ENCODE measurements around the gene CLDN5.

Gene CLDN5

GRCh38 chr22:19478901-19479354 lies 45.3 kb downstream of the CLDN5 start, which contains the start of gene UFD1:
UFD1 (minus strand) TSS chr22:19479193; CDS start chr22:19479085, 108 bp downstream.
- DNase-seq, result peak; percentile 76 to 83

GRCh38 chr22:19478045-19478900 lies 45.9 kb downstream of the CLDN5 start:
- peak in 1 of 2 experiments; percentile 12 for DNase-seq

GRCh38 chr22:19477321-19478044 lies 46.7 kb downstream of the CLDN5 start:
- no peak for DNase-seq

DNA sequence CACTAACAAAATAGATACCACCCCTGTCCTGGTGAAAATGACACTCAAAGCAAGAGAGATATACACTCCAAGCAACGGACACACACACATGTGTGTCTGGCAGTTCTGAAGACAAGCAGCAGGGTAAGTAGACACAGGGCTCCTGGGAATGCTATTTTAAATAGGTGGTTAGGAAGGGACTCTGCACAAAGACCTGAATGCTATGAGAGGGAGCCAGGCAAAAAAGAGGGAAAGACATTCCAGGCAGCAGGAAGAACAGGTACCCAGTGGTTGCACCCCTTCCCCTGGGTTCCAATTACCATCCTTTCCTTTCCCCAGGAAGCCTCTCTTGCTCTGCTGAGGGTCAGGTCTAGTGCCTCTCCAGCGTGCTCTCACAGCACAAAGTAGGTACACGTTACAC lies 48.2 kb downstream of the CLDN5 start:
- DNase-seq, result no peak

- no peak for DNase-seq
Observed at GRCh38 chr22:19473578-19473977, 50.6 kb downstream of the CLDN5 start.

Measured in activated CD4-positive, alpha-beta T cell treated with anti-CD3 and anti-CD28 coated beads, Interleukin-2, amount 50 U/mL, for 48 hours (primary cell).